Measurements from ENCODE around the gene GTPBP3.

GTPBP3 gene, protein sequence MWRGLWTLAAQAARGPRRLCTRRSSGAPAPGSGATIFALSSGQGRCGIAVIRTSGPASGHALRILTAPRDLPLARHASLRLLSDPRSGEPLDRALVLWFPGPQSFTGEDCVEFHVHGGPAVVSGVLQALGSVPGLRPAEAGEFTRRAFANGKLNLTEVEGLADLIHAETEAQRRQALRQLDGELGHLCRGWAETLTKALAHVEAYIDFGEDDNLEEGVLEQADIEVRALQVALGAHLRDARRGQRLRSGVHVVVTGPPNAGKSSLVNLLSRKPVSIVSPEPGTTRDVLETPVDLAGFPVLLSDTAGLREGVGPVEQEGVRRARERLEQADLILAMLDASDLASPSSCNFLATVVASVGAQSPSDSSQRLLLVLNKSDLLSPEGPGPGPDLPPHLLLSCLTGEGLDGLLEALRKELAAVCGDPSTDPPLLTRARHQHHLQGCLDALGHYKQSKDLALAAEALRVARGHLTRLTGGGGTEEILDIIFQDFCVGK

DNA sequence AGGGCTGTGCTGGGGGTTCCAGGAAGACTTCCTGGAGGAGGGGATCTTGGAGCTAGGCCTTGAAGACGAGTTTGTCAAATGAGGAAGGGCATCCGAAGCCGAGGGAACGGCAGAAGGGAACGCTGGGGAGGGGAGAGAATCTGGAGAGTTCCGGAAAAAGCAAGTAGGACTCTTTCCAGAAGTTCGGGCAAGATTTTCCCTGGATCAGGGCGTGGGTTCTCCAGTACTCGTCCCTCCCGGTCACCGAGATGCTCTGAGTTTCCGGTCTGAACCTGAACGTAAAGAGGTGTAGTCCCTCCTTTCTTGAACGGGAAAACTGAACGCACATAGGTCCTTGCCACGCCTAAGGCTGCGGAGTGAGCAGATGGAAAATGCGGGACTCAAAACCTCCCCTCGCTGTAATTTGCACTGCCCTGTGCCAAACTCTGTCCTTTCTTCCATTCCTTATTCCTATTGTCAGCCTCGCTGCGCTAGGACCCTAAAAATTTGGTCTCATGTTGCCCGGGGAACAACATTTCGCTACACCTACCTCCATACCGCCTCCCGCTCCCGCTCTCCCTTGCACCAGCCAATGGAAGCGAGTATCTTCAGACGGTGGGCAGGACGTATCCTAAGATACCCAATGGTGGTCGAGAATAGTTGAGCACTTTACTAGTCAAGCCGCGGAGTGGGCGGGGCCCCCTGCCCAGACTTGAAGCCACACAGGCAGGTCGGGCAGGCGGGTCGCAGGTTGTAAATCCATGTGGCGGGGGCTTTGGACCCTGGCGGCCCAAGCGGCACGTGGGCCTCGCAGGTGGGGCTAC, at the start of gene GTPBP3:
Gene GTPBP3, plus strand, starts transcription at position 682 of the 803 bp plus-strand sequence. Its CDS starts 59 bp downstream, at position 741.
- Histone ChIP-seq H3K9me3 (no peaks in the 10 kb centered on the region), H3K27me3 (no peaks in the 10 kb centered on the region), H3K36me3 (peaks cover 0 to 21% (median 10%) of the 10 kb centered on the region in 3 donors), H3K27ac (peak within 1 kb of the TSS; percentile 88), H3K4me3 (peak within 1 kb of the TSS; percentile 65 to 83), H3K4me1 (peaks cover 0 to 46% (median 33%) of the 10 kb centered on the region in 4 donors)
- DNase-seq = peak; percentile 98 to 99
- TF ChIP-seq, protein P1, sequence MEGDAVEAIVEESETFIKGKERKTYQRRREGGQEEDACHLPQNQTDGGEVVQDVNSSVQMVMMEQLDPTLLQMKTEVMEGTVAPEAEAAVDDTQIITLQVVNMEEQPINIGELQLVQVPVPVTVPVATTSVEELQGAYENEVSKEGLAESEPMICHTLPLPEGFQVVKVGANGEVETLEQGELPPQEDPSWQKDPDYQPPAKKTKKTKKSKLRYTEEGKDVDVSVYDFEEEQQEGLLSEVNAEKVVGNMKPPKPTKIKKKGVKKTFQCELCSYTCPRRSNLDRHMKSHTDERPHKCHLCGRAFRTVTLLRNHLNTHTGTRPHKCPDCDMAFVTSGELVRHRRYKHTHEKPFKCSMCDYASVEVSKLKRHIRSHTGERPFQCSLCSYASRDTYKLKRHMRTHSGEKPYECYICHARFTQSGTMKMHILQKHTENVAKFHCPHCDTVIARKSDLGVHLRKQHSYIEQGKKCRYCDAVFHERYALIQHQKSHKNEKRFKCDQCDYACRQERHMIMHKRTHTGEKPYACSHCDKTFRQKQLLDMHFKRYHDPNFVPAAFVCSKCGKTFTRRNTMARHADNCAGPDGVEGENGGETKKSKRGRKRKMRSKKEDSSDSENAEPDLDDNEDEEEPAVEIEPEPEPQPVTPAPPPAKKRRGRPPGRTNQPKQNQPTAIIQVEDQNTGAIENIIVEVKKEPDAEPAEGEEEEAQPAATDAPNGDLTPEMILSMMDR (IDR thresholded peaks at IDR 0.05) = no peak
- intact Hi-C loops (cut with DNase I; ENCODE audit: low total_unique reads) = no loop called here

DNA sequence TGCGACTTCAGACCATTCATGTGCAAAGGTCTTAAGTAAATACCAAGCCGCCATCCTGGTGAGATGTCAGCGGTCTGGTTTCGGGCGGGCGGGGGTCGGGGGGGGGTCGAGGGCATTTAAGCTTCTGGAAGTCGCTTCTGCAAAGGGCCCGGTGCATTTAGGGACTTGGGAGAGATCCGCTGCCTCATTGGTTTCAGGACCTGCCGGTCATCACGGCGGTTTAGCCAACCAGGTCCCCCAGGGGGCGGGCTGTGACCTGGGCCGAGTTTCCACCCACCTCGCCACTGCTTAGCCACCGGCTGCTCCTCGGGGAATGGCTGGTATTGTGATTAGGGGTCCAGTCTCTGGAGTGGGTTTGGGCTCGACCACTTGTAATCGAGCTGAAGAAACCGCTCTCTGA, 47.9 kb upstream of the GTPBP3 start:
- Histone ChIP-seq H3K27ac (no peak overlapping the region), H3K4me1 (peaks cover 0 to 17% (median 8%) of the 10 kb centered on the region in 4 donors), H3K27me3 (peaks cover 0 to 9% of the 10 kb centered on the region in 2 donors), H3K4me3 (no peak overlapping the region), H3K9me3 (no peaks in the 10 kb centered on the region), H3K36me3 (peaks cover 0 to 5% (median 0%) of the 10 kb centered on the region in 3 donors)
- intact Hi-C loops (cut with DNase I; ENCODE audit: low total_unique reads) = no loop called here
- TF ChIP-seq, protein P1 (IDR thresholded peaks at IDR 0.05) = no peak
- DNase-seq = no peak

DNA sequence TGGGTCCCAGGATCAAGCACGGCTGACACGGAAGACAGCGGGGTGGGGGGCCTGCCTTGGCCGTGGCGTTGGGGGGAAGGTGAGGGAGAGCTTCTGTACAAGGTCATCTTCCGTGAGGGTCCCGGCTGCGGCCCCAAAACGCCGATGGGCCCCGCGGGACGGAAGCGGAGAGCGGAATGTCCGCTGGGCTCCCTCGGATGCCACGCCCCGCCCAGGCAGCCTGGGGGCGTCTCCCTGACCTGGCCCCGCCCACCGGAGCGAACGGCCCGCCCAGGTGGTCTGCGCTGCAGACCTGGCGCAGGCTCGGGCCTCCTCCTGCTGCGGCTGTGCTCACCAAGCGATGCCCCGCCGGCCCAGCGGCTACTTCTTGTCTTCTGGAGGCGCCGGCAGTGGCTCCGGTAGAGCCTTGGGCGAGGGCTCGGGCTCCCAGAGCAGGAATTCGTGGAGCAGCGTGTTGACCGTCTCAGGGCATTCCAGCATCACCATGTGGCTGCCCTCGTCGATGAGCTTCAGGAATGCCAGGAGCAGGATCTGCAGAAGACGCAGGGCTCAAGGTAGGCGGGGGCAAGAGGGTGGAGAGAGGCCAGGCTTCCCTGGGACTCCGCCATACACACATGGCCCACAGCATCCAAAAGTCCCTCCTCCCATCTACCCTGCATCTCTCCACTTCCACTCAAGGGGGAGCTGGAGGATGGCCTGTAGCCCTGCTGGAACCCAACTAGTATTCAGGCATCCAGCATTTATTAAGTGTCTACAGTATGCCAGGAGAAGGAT, 44.9 kb upstream of the GTPBP3 start:
- DNase-seq = peak; percentile 78 to 85
- H3K36me3 ChIP-seq = peaks cover 0 to 13% (median 0%) of the 10 kb centered on the region in 3 donors
- H3K4me1 ChIP-seq = peaks cover 0 to 17% (median 8%) of the 10 kb centered on the region in 4 donors
- H3K4me3 ChIP-seq = peak overlapping the region; percentile 54 to 71
- intact Hi-C loops (cut with DNase I; ENCODE audit: low total_unique reads) = no loop called here
- TF ChIP-seq, protein P1 (IDR thresholded peaks at IDR 0.05) = peak; percentile 72 to 74
- no peaks in the 10 kb centered on the region for H3K9me3 ChIP-seq
- H3K27me3 ChIP-seq = peaks cover 0 to 9% of the 10 kb centered on the region in 2 donors
- peak overlapping the region; percentile 56 to 78 for H3K27ac ChIP-seq

DNA sequence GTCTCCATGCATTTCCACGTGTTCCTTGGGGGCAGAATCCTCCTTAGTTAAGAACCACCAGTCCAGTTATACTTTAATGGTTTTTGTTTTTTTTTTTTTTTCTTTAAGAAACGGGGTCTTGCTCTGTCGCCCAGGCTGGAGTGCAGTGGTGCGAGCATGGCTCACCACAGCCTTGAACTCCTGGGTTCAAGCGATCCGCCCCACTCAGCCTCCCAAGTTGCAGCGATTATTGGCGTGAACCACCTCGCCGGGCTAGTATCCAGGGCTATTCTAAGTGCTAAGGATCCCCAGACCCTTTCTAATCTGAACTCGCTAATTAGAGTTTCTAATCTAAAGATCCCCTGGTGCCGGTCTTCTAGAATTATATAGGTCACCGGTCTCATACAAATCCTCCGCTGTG, 43.7 kb upstream of the GTPBP3 start:
- Histone ChIP-seq H3K4me1 (peaks cover 0 to 17% (median 8%) of the 10 kb centered on the region in 4 donors), H3K9me3 (no peaks in the 10 kb centered on the region), H3K27ac (no peak overlapping the region), H3K27me3 (peaks cover 0 to 8% of the 10 kb centered on the region in 2 donors), H3K36me3 (peaks cover 0 to 20% (median 7%) of the 10 kb centered on the region in 3 donors), H3K4me3 (no peak overlapping the region)
- no peak for DNase-seq
- TF ChIP-seq, protein P1 (IDR thresholded peaks at IDR 0.05) = no peak
- intact Hi-C loops (cut with DNase I; ENCODE audit: low total_unique reads) = no loop called here

All from tibial artery (tissue), 4 donors.